Ishikawa (cell line): ENCODE data around the gene BICDL1.

Experiments used
- CEBPB ChIP-seq: IDR thresholded peaks from 2 replicates; pipeline ENCODE4 v1.6.1; 2012
- CREB1 ChIP-seq: IDR thresholded peaks from 2 replicates; pipeline ENCODE4 v1.6.1; 2012; ENCODE audit warnings: low read depth
- EGR1 ChIP-seq: IDR thresholded peaks from 2 replicates; pipeline ENCODE4 v1.6.1; 2012
- EP300 ChIP-seq: IDR thresholded peaks from 2 replicates; pipeline ENCODE4 v1.6.1; 2012; ENCODE audit warnings: borderline replicate concordance
- FOXM1 ChIP-seq: IDR thresholded peaks from 2 replicates; pipeline ENCODE4 v1.6.1; 2012; ENCODE audit warnings: low read depth, borderline replicate concordance
- NFIC ChIP-seq: IDR thresholded peaks from 2 replicates; pipeline ENCODE4 v1.6.1; 2012
- RAD21 ChIP-seq: IDR thresholded peaks from 2 replicates; pipeline ENCODE4 v1.6.1; 2012; ENCODE audit warnings: low read depth
- REST ChIP-seq: IDR thresholded peaks from 2 replicates; pipeline ENCODE4 v1.6.1; 2012; ENCODE audit warnings: low read depth, mild to moderate bottlenecking
- TAF1 ChIP-seq: IDR thresholded peaks from 2 replicates; pipeline ENCODE4 v1.6.1; 2012; ENCODE audit warnings: low read depth, mild to moderate bottlenecking
- TCF12 ChIP-seq: IDR thresholded peaks from 2 replicates; pipeline ENCODE4 v1.6.1; 2012; ENCODE audit warnings: low read depth
- TEAD4 ChIP-seq: IDR thresholded peaks from 2 replicates; pipeline ENCODE4 v1.6.1; 2012
- USF1 ChIP-seq: IDR thresholded peaks from 2 replicates; pipeline ENCODE4 v1.6.1; 2012
- YY1 ChIP-seq: IDR thresholded peaks from 2 replicates; pipeline ENCODE4 v1.6.1; 2012; ENCODE audit warnings: low read depth
- ZBTB7A ChIP-seq: IDR thresholded peaks from 2 replicates; pipeline ENCODE4 v1.6.1; 2012; ENCODE audit warnings: low read depth
- TF ChIP-seq, protein P1 (sequence below): IDR thresholded peaks from 2 replicates; pipeline ENCODE4 v1.6.1; 2012

BICDL1 gene

GRCh38 chr12:120100630-120101029 is 111.6 kb downstream of the BICDL1 start:
- TF ChIP-seq EP300 = no peak
- TF ChIP-seq FOXM1 = no peak
- no peak for TF ChIP-seq CREB1
- TF ChIP-seq EGR1 = no peak
- no peak for TF ChIP-seq ZBTB7A
- TF ChIP-seq REST = no peak
- no peak for TF ChIP-seq RAD21
- no peak for TF ChIP-seq TAF1
- no peak for TF ChIP-seq YY1
- no peak for TF ChIP-seq USF1
- TF ChIP-seq CEBPB = no peak
- TF ChIP-seq NFIC = no peak
- TF ChIP-seq, protein P1, sequence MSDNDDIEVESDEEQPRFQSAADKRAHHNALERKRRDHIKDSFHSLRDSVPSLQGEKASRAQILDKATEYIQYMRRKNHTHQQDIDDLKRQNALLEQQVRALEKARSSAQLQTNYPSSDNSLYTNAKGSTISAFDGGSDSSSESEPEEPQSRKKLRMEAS = no peak

DNA sequence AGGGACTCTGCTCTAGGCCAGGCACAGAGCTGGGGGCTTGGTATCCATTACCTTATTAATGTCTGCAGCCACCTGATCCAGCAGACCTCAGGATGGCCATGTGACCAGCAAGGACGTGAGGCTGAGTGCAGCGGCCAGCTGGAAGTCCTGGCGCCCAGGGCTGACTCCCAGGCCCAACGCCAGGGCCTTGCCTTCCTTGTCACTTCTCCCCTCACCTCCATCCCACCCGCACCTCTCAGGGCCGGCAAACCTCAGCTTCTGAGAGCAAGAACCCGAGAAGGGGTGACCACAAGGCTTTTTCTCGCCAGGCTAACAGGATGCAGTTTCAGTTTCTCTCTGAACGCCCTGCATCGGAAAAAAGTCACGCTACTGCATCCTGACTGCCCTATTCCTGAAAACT is 112.1 kb downstream of the BICDL1 start:
- TF ChIP-seq USF1 (no peak), TAF1 (no peak), YY1 (no peak), CREB1 (no peak), REST (no peak), FOXM1 (no peak), CEBPB (no peak), EGR1 (no peak), ZBTB7A (no peak), EP300 (no peak), NFIC (no peak), TEAD4 (no peak), RAD21 (no peak), TCF12 (no peak)
- TF ChIP-seq, protein P1 = no peak

DNA sequence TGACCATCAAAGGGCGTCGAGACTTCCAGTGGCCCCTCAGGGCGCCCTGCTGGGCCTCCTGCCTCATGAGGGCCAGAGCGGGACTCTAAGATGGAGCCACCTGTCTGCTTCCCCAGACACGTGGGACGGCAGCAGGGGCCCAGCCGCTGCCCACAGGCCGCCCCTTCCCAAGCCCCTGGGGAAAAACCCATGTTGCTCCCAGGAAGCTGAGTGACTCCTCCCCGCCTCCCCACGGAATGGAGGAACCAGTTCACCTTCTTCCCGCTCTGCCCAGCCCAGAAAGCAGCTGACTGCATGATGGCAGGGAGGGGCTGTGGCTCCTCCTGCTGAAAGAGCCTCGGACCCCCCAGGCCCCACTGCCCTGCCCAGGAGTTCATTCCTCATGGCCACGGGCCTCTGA is 112.6 kb downstream of the BICDL1 start:
- TF ChIP-seq TAF1 = no peak
- no peak for TF ChIP-seq NFIC
- no peak for TF ChIP-seq TCF12
- TF ChIP-seq RAD21 = no peak
- no peak for TF ChIP-seq ZBTB7A
- TF ChIP-seq, protein P1 = no peak
- no peak for TF ChIP-seq CEBPB
- no peak for TF ChIP-seq EP300
- no peak for TF ChIP-seq CREB1
- no peak for TF ChIP-seq EGR1
- no peak for TF ChIP-seq FOXM1
- TF ChIP-seq REST = no peak
- no peak for TF ChIP-seq YY1
- TF ChIP-seq TEAD4 = no peak

- TF ChIP-seq RAD21 (no peak), NFIC (no peak), TCF12 (no peak), EP300 (no peak), YY1 (no peak), EGR1 (no peak), CREB1 (no peak), CEBPB (no peak), FOXM1 (no peak), USF1 (no peak)
Measured at GRCh38 chr12:120102189-120103043, 113.4 kb downstream of the BICDL1 start.
